Vagina (tissue), 2 donors: ENCODE measurements around the gene ATP6V0A1. TPM values are rescaled to one million over a fixed set of nuclear protein-coding genes. Genes with fewer than 3 reads are reported as not detected.
"Not testable (repeated sequence)": the region's sequence is repeated elsewhere in the genome, so short reads cannot be mapped to it uniquely, and the experiment has no call there.

Source experiments
- DNase-seq, 2 donors: peaks; one replicate each; pipeline ENCODE4 v3.0.0-alpha.2; 2017; ENCODE audit errors: extremely low spot score in 2 of 2
- H3K27ac ChIP-seq: fragments of 200-600 bp; sonication (generic); one replicate; pipeline ENCODE4 v1.5.1; 2019
- H3K27me3 ChIP-seq: fragments of 200-600 bp; sonication (generic); one replicate; pipeline ENCODE4 v1.5.1; 2019
- H3K36me3 ChIP-seq, 2 donors: fragments of 200-600 bp; sonication (generic); one replicate each; pipeline ENCODE4 v1.5.1; 2017 to 2019
- H3K4me1 ChIP-seq: fragments of 200-600 bp; sonication (generic); one replicate; pipeline ENCODE4 v1.5.1; 2019
- H3K4me3 ChIP-seq, 2 donors: fragments of 200-600 bp; sonication (generic); 1 replicate in 1 of 2; 2 replicates in 1 of 2; pipeline ENCODE4 v1.5.1; 2016 to 2019
- H3K9me3 ChIP-seq: fragments of 200-600 bp; sonication (generic); one replicate; pipeline ENCODE4 v1.5.1; 2019
- POLR2A ChIP-seq, 2 donors: fragments of 450-650 bp; IDR thresholded peaks; one replicate each; pipeline ENCODE4 v1.6.1; 2017; ENCODE audit warnings: antibody characterized with exemption in 2 of 2, mild to moderate bottlenecking in 2 of 2, moderate library complexity in 2 of 2
- POLR2AphosphoS5 ChIP-seq, 2 donors: sonication (generic); formaldehyde crosslinking; IDR thresholded peaks; one replicate each; pipeline ENCODE4 v1.9.0; 2017; ENCODE audit warnings: antibody characterized with exemption in 2 of 2, mild to moderate bottlenecking in 2 of 2, low read depth in 1 of 2; ENCODE audit not compliant: insufficient read depth in 1 of 2
- intact Hi-C: fragments of 100-400 bp; cut with DNase I; formaldehyde crosslinking; loops from one replicate; pipeline ENCODE4 v1.15.1; 2023
- total RNA-seq: library from RNA; depleted of rRNA; stranded (reverse); fragments of >200 nt; gene quantifications from one replicate; pipeline ENCODE4 v1.2.3, GENCODE V29; 2016
- TF ChIP-seq, protein P1 (sequence below), 3 experiments: fragments of 450-650 bp in 2 of 3; fragments of 200-600 bp in 1 of 3; sonication (generic) in 1 of 3; IDR thresholded peaks; one replicate each; pipeline ENCODE4 v1.5.1; 2017 to 2019; ENCODE audit warnings: antibody characterized with exemption in 3 of 3, mild to moderate bottlenecking in 2 of 3, moderate library complexity in 2 of 3

Gene ATP6V0A1
- total RNA-seq, 1 donor from 2014 or later: 72.4 TPM

DNA sequence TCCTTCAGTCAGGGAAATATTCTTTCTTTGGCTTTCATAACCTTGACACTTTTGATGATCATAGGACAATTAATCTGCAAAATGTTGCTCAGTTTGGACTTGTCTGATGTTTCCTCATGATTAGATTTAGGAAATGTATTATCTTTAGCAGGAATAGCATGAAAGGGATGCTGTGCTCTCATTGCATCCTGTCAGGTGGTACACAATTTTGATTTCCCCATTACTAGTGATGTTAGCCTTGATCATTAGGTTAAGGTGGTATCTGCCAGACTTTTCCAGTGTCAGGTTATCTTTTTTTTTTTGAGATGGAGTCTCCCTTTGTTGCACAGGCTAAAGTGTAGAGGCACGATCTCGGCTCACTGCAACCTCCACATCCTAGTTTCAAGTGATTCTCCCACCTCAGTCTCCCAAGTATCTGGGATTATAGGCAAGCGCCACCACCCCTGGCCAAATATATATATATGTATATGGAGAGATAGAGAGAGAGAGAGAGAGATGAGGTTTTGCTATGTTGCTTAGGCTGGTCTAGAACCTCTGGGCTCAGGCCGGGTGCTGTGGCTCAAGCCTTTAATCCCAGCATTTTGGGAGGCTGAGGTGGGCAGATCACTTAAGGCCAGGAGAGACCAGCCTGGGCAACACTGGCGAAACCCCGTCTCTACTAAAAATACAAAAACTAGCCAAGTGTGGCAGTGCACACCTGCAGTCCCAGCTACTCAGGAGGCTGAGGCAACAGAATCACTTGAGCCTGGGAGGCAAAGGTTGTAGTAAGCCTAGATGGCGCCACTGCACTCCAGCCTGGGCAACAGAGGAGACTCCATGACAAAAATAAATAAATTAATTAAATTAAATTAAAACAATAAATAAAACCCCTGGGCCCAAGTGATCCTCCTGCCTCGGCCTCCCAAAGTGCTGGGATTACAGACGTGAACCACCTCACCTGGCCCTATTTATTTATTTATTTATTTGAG, 19.8 kb upstream of the ATP6V0A1 start:
- intact Hi-C loops: no loop called here
- Histone ChIP-seq H3K27ac (no peak overlapping the region), H3K9me3 (no peaks in the 10 kb centered on the region), H3K4me3 (no peak overlapping the region), H3K4me1 (peaks cover 4% of the 10 kb centered on the region), H3K36me3 (no peaks in the 10 kb centered on the region), H3K27me3 (no peaks in the 10 kb centered on the region)
- TF ChIP-seq, protein P1, sequence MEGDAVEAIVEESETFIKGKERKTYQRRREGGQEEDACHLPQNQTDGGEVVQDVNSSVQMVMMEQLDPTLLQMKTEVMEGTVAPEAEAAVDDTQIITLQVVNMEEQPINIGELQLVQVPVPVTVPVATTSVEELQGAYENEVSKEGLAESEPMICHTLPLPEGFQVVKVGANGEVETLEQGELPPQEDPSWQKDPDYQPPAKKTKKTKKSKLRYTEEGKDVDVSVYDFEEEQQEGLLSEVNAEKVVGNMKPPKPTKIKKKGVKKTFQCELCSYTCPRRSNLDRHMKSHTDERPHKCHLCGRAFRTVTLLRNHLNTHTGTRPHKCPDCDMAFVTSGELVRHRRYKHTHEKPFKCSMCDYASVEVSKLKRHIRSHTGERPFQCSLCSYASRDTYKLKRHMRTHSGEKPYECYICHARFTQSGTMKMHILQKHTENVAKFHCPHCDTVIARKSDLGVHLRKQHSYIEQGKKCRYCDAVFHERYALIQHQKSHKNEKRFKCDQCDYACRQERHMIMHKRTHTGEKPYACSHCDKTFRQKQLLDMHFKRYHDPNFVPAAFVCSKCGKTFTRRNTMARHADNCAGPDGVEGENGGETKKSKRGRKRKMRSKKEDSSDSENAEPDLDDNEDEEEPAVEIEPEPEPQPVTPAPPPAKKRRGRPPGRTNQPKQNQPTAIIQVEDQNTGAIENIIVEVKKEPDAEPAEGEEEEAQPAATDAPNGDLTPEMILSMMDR (IDR thresholded peaks at IDR 0.05): no peak
- no peak for TF ChIP-seq POLR2A (IDR thresholded peaks at IDR 0.05)
- no peak for TF ChIP-seq POLR2AphosphoS5 (IDR thresholded peaks at IDR 0.05; ENCODE audit: insufficient read depth in 1 of 2, low read depth in 1 of 2)
- no peak for DNase-seq

DNA sequence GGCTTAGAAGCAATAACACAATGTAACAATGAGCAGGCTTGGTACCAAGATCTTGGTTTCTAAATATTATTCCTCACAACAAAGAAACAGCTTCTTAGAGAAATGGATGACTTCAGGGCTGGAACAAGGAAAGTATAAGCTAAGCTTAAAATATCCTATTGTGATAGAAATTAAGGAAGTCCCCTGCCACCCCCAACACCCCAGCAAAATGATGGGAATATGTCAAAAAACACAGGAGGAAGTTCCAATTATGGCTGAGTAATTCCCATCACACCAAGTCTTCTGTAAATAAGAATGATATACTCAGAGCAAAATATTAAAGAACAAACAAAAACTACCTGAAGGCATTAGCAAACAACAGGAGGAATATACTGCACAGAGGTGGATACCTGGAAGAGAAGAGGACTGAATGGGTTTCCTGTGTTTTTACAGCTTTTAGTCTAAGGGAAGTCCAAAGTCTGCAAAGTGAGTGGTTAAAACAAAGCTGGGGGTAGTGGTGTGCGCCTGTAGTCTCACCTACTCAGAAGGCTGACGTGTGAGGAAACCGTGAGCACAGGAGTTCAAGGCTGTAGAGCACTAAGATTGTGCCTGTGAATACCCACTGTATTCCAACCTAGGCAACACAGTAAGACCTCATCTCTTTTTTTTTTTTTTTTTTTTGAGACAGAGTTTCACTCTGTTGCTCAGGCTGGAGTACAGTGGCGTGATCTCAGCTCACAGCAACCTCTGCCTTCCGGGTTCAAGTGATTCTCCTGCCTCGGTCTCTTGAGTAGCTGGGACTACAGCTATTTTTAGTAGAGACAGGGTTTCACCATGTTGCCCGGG, 17.1 kb upstream of the ATP6V0A1 start:
- TF ChIP-seq POLR2AphosphoS5 (IDR thresholded peaks at IDR 0.05; ENCODE audit: insufficient read depth in 1 of 2, low read depth in 1 of 2): no peak
- no peak for TF ChIP-seq POLR2A (IDR thresholded peaks at IDR 0.05)
- TF ChIP-seq, protein P1 (IDR thresholded peaks at IDR 0.05): no peak
- Histone ChIP-seq H3K36me3 (no peaks in the 10 kb centered on the region), H3K9me3 (no peaks in the 10 kb centered on the region), H3K27ac (no peak overlapping the region), H3K4me1 (peaks cover 4% of the 10 kb centered on the region), H3K4me3 (no peak overlapping the region), H3K27me3 (no peaks in the 10 kb centered on the region)
- intact Hi-C loops: no loop called here
- DNase-seq: no peak

DNA sequence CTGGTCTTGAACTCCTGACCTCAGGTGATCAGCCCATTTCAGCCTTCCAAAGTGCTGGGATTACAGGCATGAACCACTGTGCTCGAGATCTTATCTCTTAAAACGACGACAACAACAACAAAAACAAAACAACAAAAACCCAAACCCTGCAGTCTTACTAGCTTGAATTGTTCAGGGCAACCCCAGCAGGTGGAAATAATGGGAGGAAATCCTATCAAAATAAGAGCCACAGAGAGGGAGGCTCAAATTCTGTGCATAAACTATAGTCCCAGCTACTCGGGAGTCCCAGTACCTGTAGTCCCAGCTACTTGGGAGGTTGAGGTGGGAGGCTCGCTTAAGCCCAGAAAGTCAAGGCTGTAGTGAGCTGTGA, 16.5 kb upstream of the ATP6V0A1 start:
- no peak for DNase-seq
- H3K4me3 ChIP-seq: no peak overlapping the region
- intact Hi-C loops: no loop called here
- H3K27me3 ChIP-seq: no peaks in the 10 kb centered on the region
- H3K27ac ChIP-seq: no peak overlapping the region
- no peak for TF ChIP-seq POLR2A (IDR thresholded peaks at IDR 0.05)
- no peaks in the 10 kb centered on the region for H3K4me1 ChIP-seq
- no peaks in the 10 kb centered on the region for H3K9me3 ChIP-seq
- no peaks in the 10 kb centered on the region for H3K36me3 ChIP-seq

DNA sequence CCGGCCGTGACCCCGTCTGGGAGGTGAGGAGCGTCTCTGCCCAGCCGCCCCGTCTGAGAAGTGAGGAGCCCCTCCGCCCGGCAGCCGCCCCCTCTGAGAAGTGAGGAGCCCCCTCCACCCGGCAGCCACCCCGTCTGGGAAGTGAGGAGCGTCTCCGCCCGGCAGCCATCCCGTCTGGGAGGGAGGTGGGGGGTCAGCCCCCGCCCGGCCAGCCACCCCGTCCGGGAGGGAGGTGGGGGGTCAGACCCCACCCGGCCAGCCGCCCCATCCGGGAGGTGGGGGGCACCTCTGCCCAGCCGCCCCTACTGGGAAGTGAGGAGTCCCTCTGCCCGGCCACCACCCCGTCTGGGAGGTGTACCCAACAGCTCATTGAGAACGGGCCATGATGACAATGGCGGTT, 9.5 kb upstream of the ATP6V0A1 start:
- H3K27ac ChIP-seq: not testable (repeated sequence)

DNA sequence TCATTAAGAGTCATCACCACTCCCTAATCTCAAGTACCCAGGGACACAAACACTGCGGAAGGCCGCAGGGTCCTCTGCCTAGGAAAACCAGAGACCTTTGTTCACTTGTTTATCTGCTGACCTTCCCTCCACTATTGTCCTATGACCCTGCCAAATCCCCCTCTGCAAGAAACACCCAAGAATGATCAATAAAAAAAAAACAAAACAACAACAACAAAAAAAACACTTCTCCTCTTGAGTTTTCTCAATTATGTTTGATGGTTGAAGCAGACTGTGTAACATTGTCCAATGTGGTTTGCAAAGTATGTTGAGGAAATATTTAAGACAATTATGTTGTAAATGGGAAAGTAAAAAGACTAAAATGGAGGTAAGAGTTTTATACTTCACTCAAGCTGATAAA, 8.8 kb upstream of the ATP6V0A1 start:
- H3K9me3 ChIP-seq, intact Hi-C loops, H3K4me1 ChIP-seq, H3K27ac ChIP-seq, DNase-seq, H3K27me3 ChIP-seq, H3K4me3 ChIP-seq, H3K36me3 ChIP-seq: not testable (repeated sequence)

More for the DNA sequence above, 9.5 kb upstream of the ATP6V0A1 start:
- intact Hi-C loops, H3K9me3 ChIP-seq, H3K4me1 ChIP-seq, H3K4me3 ChIP-seq, DNase-seq, H3K27me3 ChIP-seq, H3K36me3 ChIP-seq: not testable (repeated sequence)

DNA sequence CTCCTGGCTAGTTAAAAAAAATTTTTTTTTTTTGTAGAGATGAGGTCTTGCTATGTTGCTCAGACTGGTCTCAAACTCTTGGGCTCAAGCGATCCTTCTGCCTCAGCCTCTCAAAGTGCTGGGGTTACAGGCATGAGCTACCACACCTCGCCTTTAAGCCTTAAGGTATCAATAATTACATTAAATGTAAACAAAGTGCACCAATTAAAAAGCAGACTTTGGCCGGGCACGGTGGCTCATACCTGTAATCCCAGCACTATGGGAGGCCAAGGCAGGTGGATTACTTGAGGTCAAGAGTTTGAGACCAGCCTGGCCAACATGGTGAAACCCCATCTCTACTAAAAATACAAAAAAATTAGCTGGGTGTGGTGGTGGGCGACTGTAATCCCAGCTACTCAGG, 7.4 kb upstream of the ATP6V0A1 start:
- H3K4me3 ChIP-seq, H3K27ac ChIP-seq, H3K36me3 ChIP-seq, DNase-seq, H3K27me3 ChIP-seq, H3K9me3 ChIP-seq, intact Hi-C loops, H3K4me1 ChIP-seq: not testable (repeated sequence)

DNA sequence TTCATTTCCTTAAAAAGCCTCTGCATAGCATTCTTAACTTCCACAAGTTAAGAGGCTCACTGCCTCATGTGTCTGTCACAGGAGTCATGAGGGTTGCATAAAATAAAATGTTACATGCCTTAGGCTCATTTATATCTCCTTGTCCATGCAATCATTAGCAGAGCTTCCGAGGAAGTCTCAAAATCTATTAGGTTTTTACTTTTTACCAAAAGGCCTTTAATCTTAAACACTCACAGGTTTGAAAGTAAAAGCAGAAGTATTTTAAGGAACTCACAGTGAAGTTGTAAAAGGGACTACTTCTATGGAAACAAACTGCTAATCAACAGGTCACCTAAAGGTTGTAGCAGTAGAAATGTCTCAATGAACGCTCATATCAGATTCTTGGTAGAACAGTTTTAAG, 5.2 kb upstream of the ATP6V0A1 start:
- no peak overlapping the region for H3K4me3 ChIP-seq
- no peak for DNase-seq
- TF ChIP-seq POLR2AphosphoS5 (IDR thresholded peaks at IDR 0.05; ENCODE audit: insufficient read depth in 1 of 2, low read depth in 1 of 2) (no peak), POLR2A (IDR thresholded peaks at IDR 0.05) (no peak)
- TF ChIP-seq, protein P1 (IDR thresholded peaks at IDR 0.05): no peak
- H3K9me3 ChIP-seq: no peaks in the 10 kb centered on the region
- H3K27me3 ChIP-seq: no peaks in the 10 kb centered on the region
- no peaks in the 10 kb centered on the region for H3K36me3 ChIP-seq
- intact Hi-C loops: no loop called here
- no peak overlapping the region for H3K27ac ChIP-seq
- H3K4me1 ChIP-seq: peaks cover 23% of the 10 kb centered on the region

DNA sequence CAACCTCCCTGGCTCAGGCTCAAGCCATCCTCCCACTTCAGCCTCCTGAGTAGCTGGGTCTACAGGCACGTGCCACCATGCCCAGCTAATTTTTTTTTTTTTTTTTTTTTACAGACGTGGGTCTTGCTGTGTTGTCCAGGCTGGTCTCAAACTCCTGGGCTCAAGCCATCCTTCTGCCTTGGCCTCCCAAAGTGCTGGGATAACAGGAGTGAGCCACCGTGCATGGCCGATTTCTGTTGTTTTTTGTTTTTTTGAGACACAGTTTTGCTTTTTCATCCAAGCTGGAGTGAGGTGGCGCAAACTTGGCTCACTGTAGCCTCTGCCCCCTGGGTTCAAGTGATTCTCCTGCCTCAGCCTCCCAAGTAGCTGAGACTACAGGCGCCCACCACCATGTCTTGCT, 3.7 kb upstream of the ATP6V0A1 start:
- DNase-seq, H3K27ac ChIP-seq: not testable (repeated sequence)
- intact Hi-C loops: loop anchor here (5.0 kb wide), 1 partner anchor 62 kb away; no protein-coding TSS in a partner anchor

More for the DNA sequence above, 3.7 kb upstream of the ATP6V0A1 start:
- not testable (repeated sequence) for H3K4me3 ChIP-seq, H3K27me3 ChIP-seq, H3K36me3 ChIP-seq, H3K9me3 ChIP-seq
- peaks cover 29% of the 10 kb centered on the region for H3K4me1 ChIP-seq
